ENCODE data around the gene FOXN3. TPM values are rescaled to one million over a fixed set of nuclear protein-coding genes. Genes with fewer than 3 reads are reported as not detected.
A peak's percentile ranks its signal among the peaks of the same experiment; 100 is the strongest.

FOXN3 gene
- polyA plus RNA-seq, 1 donor (not counting 4 experiments of a cell fraction or from before 2014, with no cell fraction given) = 10.2 TPM

- Histone ChIP-seq H3K9ac (ENCODE audit: control insufficient read depth, extremely low read depth, insufficient read depth, low read length) (no peak overlapping the region), H2AFZ (ENCODE audit: control insufficient read depth, low read length) (no peak overlapping the region), H3K4me3 (ENCODE audit: control insufficient read depth in 2 of 3, extremely low read depth in 1 of 3, insufficient read depth in 2 of 3, low read depth in 1 of 3, low read length in 3 of 3) (no peak overlapping the region), H3K4me2 (ENCODE audit: control insufficient read depth, extremely low read depth, insufficient read depth, low read depth, low read length) (no peak overlapping the region), H3K27ac (ENCODE audit: control insufficient read depth, insufficient read depth, low read length) (no peak overlapping the region), H3K9me3 (ENCODE audit: control insufficient read depth, low read depth, low read length) (no peaks in the 10 kb centered on the region), H3K36me3 (ENCODE audit: control insufficient read depth in 2 of 2, extremely low read depth in 1 of 2, insufficient read depth in 2 of 2, low read length in 2 of 2) (no peaks in the 10 kb centered on the region), H3K4me1 (ENCODE audit: control insufficient read depth, extremely low read depth, insufficient read depth, low read length) (no peaks in the 10 kb centered on the region), H3K9me1 (ENCODE audit: control insufficient read depth, extremely low read depth, insufficient read depth, low read length) (no peaks in the 10 kb centered on the region), H3K27me3 (ENCODE audit: control insufficient read depth, extremely low read depth, insufficient read depth, low read length) (no peaks in the 10 kb centered on the region), H3K79me2 (ENCODE audit: control insufficient read depth, insufficient read depth, low read length) (no peaks in the 10 kb centered on the region), H4K20me1 (ENCODE audit: control insufficient read depth, extremely low read depth, insufficient read depth, low read length) (no peaks in the 10 kb centered on the region)
- TF ChIP-seq CTCF (optimal IDR thresholded peaks at IDR 0.05 in 1 of 3, IDR thresholded peaks at IDR 0.05 in 1 of 3, conservative IDR thresholded peaks at IDR 0.05 in 1 of 3; ENCODE audit: extremely low read depth in 1 of 3, insufficient read depth in 2 of 3, low read length in 3 of 3) (peak in 1 of 3 experiments; percentile 4), EZH2 (IDR thresholded peaks at IDR 0.05; ENCODE audit: low read length) (no peak)
- dilution Hi-C loops (cut with MboI; ENCODE audit: extremely low pct_ligation_motif_present, low sequenced_read_pairs) = no loop called here
- FAIRE-seq = no peak
- no peak for DNase-seq (ENCODE audit: low read depth, low spot score)
These were observed 30.7 kb downstream of the FOXN3 start for GRCh38 chr14:89386212-89386886.

GRCh38 chr14:89384636-89385035 is 32.4 kb downstream of the FOXN3 start:
- no peaks in the 10 kb centered on the region for H3K9me1 ChIP-seq (ENCODE audit: control insufficient read depth, extremely low read depth, insufficient read depth, low read length)
- FAIRE-seq = no peak
- TF ChIP-seq EZH2 (IDR thresholded peaks at IDR 0.05; ENCODE audit: low read length) (no peak), CTCF (optimal IDR thresholded peaks at IDR 0.05 in 1 of 3, IDR thresholded peaks at IDR 0.05 in 1 of 3, conservative IDR thresholded peaks at IDR 0.05 in 1 of 3; ENCODE audit: extremely low read depth in 1 of 3, insufficient read depth in 2 of 3, low read length in 3 of 3) (no peak)
- no peaks in the 10 kb centered on the region for H4K20me1 ChIP-seq (ENCODE audit: control insufficient read depth, extremely low read depth, insufficient read depth, low read length)
- no peak overlapping the region for H3K27ac ChIP-seq (ENCODE audit: control insufficient read depth, insufficient read depth, low read length)
- no peak overlapping the region for H3K9ac ChIP-seq (ENCODE audit: control insufficient read depth, extremely low read depth, insufficient read depth, low read length)
- dilution Hi-C loops (cut with MboI; ENCODE audit: extremely low pct_ligation_motif_present, low sequenced_read_pairs) = no loop called here
- no peak overlapping the region for H2AFZ ChIP-seq (ENCODE audit: control insufficient read depth, low read length)
- no peaks in the 10 kb centered on the region for H3K4me1 ChIP-seq (ENCODE audit: control insufficient read depth, extremely low read depth, insufficient read depth, low read length)
- no peak for DNase-seq (ENCODE audit: low read depth, low spot score)
- no peak overlapping the region for H3K4me2 ChIP-seq (ENCODE audit: control insufficient read depth, extremely low read depth, insufficient read depth, low read depth, low read length)
- H3K27me3 ChIP-seq (ENCODE audit: control insufficient read depth, extremely low read depth, insufficient read depth, low read length) = no peaks in the 10 kb centered on the region
- no peaks in the 10 kb centered on the region for H3K79me2 ChIP-seq (ENCODE audit: control insufficient read depth, insufficient read depth, low read length)
- H3K36me3 ChIP-seq (ENCODE audit: control insufficient read depth in 2 of 2, extremely low read depth in 1 of 2, insufficient read depth in 2 of 2, low read length in 2 of 2) = no peaks in the 10 kb centered on the region
- peaks cover 3% of the 10 kb centered on the region for H3K9me3 ChIP-seq (ENCODE audit: control insufficient read depth, low read depth, low read length)
- H3K4me3 ChIP-seq (ENCODE audit: control insufficient read depth in 2 of 3, extremely low read depth in 1 of 3, insufficient read depth in 2 of 3, low read depth in 1 of 3, low read length in 3 of 3) = no peak overlapping the region
